GM18498 (cell line): Measurements from ENCODE around the gene PGA5.

Source experiments
- ATAC-seq: cut with Tn5 transposase; IDR thresholded peaks from one replicate; pipeline ENCODE4 v1.9.1; 2021; ENCODE audit warnings: mild to moderate bottlenecking, moderate library complexity; ENCODE audit not compliant: unreplicated experiment

Gene PGA5

GRCh38 chr11:61266602-61267001 is 25.6 kb downstream of the PGA5 start:
- no peak for ATAC-seq

GRCh38 chr11:61267437-61267841 is 26.5 kb downstream of the PGA5 start:
- ATAC-seq = no peak

GRCh38 chr11:61268588-61269250 is 27.7 kb downstream of the PGA5 start:
- no peak for ATAC-seq

GRCh38 chr11:61270354-61271076 is 29.5 kb downstream of the PGA5 start:
- no peak for ATAC-seq

DNA sequence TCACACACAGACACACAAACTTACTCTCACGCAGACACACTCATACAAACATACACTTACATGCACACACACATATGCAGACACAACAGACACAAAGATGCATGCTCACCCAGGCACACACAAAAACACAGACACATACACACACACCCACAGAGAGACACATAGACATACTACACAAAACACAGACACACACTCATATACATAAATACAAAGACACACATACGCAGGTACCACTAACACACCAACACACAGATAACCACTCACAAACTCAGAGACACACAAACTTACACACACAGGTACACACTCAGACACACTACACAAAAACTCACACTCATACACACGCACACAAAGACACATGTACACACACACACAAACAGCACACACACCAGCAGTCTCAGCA is 31.8 kb downstream of the PGA5 start:
- ATAC-seq = no peak

GRCh38 chr11:61273178-61274078 is 32.5 kb downstream of the PGA5 start:
- no peak for ATAC-seq

DNA sequence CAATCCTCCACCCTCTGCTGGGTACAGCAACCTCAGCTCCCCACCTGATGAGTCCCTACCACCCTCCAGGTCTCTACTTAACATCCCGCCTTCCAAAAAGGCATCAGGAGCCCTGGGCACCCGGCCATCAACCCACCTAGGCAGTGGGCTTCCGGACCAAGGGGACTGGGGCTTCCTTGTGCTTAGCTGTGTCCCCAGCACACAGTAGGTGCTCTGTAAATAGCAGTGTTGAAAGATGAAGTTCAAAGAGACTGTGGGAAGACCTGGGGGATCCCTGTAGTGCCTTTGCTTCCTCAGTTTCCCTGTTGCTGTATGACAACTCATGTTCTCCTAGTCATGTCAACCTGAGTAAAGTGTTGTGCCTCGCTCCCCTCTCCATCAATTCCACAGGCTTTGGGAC is 33.1 kb downstream of the PGA5 start:
- ATAC-seq = no peak

GRCh38 chr11:61275191-61275590 is 34.2 kb downstream of the PGA5 start:
- ATAC-seq = no peak

DNA sequence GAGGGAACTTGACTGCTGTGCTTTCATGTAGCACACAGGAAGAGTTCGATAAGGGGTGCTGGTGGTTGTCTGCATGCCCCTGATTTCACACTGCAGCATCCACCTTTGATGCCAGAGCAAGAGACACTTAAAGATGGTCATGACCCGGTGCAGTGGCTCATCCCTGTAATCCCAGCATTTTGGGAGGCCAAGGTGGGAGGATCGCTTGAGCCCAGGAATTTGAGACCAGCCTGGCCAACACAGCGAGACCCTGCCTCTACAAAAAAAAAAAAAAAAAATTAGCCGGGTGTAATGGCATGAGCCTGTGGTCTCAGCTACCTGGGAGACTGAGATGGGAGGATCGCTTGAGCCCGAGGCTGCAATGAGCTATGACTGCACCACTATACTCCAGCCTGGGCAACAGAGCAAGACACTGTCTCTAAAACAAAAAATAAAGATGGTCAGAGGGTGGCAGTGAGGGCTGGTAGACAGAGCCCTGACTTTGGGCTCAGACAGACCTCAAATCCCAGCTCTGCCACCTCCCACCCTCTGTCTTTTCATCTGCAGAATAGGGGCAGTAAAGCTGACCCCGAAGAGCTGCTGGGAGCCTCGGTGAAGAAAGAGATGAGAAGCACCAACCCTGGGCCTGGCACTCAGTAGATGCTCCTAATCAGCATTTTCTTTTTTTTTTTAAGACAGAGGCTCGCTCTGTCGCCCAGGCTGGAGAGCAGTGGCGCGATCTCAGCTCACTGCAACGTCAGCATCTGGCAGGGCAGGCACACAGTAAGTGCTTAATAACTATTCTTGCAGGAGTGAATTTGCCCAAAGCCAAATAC is 36.4 kb downstream of the PGA5 start:
- no peak for ATAC-seq

DNA sequence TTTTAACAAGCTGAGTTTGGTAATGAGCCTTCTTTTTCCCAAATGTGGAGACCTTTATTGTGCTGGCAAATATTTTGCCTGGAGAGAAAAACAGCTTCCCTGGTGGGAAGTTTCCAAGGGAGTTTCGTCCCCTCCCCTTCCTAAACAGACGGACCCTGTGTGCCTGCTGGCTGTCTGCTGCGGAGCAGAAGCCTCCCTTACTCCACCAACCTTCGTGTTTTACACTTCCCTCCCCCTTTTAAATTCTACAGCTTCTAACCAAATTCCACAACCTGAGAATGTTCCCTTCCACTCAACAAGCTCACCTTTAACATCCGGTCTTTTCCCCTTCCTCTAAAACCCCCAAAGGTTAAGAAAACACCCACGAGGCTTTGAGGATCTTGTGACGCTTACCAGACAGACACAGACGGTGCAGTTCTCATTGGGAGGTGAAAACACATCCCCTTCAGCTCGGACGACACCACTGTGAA is 37.1 kb downstream of the PGA5 start:
- ATAC-seq = no peak

- no peak for ATAC-seq
Measured at GRCh38 chr11:61279934-61280659, 39.1 kb downstream of the PGA5 start.

DNA sequence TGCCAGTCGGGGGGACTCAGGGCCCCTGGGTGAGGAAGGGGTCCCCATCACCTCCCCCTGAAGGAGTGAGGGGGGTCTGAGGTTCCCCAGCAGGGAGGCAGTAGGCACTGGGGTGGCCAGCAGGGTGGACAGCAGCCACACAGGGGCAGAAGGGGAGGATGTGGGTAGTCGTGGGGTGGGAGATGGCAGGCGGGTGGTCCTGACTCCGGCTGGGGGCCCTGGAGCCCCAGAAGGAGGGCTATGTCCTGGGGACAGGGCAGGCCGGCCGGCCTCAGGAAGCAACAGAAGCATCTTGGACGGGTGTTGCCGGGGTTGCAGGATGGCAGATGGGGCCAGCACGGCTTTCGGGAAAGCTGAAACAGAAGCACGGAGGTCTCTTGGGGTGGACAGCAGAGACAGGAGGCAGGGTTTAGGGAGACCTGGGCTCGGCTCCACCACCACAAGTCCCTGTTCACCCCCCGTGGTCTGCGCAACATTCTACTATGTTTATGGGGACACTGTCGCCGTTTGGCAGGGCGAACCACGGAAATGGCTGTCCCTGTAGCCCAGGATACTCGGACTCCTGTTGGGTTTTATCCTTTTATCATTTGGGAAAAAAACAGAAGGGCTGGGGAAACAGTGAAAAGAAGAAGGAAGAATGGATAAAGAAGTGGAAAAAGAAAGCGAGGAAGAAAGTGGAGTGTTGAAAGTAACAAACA is 40.1 kb downstream of the PGA5 start:
- no peak for ATAC-seq

DNA sequence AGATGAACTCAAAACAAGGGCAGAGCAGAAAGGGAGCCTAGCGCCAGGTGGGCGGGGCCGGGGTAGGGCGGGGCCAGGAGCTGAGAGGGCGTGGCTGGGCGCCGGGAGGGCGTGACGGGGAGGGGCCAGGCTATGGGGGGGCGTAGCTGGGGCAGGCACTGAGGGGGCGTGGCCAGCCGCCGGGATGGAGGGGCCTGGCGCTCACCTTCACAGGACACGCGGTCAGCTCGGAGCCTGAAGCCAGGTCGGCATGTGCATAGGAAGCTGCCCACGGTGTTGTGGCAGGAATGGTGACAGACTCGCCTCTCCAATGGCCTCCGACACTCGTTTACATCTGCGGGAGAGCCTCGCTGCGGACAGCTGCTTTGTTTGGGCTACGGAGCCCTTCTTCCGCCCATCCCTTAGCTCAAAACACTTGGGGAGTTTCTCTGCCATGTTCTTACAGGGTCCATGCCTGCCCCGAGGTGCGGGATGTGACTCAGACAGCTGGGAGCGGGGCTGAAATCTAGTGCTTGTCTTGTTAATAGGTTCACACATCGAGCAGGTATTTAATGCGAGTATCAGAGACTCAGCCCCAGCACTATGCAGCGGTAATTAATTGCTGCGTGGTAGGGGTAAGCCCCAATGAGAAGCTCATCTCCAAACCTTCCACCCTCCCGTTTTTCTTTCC is 40.7 kb downstream of the PGA5 start:
- no peak for ATAC-seq

- no peak for ATAC-seq
Measured at GRCh38 chr11:61283613-61284012, 42.6 kb downstream of the PGA5 start.

DNA sequence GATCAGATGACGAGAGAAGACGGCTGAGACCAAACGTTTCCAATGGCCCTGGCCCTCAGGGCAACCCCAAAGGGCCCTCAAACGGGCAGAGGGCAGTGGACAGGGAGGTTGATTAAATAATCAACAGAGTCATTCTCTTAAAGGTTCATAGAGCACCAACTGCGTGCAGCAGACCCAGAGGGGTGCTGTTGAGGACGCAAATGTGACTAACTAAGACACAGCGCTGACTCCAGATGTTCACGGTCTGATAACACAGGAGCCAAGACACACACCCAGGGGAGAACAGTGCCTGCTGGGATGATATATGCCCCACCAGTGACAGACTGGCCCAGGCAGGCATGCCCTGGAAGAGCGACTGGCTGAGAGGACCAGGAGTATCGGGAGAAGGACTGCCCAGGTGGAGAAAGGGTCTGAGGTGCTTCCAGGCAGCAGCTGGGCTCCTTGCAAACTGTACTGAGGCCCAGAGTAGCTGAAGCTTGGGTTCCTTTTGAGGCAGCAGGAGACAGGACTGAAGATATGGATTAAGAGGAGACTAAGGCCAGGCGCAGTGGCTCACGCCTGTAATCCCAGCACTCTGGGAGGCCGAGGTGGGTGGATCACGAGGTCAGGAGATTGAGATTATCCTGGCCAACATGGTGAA is 46.5 kb downstream of the PGA5 start:
- ATAC-seq = no peak

GRCh38 chr11:61290905-61291690 is 50.1 kb downstream of the PGA5 start:
- ATAC-seq = no peak

- ATAC-seq = no peak
Measured at GRCh38 chr11:61292356-61292755, 51.4 kb downstream of the PGA5 start.
